NCI-H146 (cell line): ENCODE data around the gene FTCDNL1.
A peak's percentile ranks its signal among the peaks of the same experiment; 100 is the strongest.

Experiments used
- DNase-seq: peaks from one replicate; lab custom pipeline; 2025; lab: John Stamatoyannopoulos, UW

FTCDNL1 gene

GRCh38 chr2:199742884-199743283 lies 108.1 kb downstream of the FTCDNL1 start:
- DNase-seq: peak; percentile 38

DNA sequence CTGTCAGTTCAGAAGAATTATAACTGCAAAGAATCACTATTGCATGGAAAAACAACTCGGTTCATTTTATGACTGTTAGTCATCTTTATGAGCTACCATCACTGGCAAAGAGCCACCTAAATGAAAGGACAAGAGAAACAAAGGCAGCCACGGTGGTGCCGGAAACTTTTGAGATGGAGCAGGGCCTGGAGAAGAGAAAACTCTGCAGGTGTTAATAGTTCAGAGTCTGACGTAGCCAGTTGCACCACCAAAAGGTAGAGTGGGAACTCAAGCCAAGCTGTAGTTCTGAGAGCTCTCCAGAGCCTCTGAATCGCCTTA lies 110.9 kb downstream of the FTCDNL1 start:
- DNase-seq: no peak

GRCh38 chr2:199739413-199740110 lies 111.4 kb downstream of the FTCDNL1 start:
- peak; percentile 26 for DNase-seq

DNA sequence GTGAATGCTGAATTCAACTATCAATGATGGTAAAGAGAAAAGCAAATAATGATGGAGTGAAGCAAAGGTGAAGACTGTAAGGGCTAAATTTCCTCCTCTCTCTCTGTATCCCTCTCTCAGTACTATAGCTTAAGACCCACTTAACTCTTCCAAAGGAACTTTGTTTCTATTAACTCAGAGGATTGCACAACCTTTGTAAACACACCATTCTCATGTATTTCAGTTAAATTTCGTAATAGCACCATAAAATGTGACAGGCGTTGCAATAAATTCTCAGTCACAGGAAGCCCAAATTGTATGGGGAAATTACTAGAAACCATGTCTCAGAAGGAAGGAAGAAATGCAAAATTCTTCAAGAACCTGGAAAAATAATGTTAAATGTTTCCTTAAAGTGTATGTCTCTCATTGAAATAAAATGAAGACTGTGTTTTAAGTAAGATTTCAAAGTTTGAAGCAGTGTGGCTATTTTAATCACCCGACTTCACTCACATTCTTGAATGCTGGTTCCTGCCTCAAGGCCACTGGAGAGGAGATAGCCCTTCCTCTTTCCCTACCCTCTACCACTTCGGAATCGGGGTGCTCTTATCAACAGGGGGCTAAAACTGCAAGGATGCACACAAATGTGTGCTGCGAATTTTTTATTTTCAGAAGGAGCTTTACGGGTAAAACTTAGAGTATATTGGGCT lies 112.1 kb downstream of the FTCDNL1 start:
- no peak for DNase-seq

DNA sequence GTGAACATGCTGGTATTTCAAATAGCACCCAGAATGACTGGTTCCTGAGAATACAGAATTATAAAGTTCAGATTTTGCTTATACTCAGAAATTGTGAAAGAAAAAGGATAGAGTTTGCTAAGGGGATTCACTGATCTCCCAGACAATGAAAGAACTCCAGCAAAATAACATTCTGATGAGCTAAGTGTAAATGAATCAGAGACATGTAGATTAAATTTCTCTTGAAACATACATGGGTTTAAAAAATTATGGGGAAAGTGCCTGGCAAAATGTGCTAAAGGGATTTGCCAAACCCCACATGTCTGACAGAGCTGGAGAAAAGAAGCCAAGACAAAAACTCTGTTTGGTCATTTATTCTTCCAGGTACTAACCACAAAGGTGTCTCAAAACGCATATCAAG lies 116.3 kb downstream of the FTCDNL1 start:
- DNase-seq: no peak

DNA sequence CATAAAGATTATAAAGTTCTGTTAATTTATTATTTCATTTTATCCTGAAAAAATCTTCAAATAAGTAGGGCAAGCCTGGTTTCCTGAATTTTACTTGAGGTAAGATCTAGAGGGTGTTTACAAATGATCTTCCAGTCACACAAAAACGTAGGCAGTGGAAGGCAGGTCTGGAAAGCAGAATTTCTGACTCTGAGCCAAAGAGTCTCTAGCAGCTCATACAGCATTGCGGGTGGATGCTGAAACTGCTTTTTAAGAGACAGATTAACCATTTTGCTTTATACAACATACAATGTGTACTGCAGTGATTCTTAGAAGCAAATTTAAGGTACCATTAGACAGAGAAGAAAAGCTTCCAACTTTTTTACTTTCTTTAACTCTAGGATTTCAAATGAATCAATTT lies 117.0 kb downstream of the FTCDNL1 start:
- no peak for DNase-seq

DNA sequence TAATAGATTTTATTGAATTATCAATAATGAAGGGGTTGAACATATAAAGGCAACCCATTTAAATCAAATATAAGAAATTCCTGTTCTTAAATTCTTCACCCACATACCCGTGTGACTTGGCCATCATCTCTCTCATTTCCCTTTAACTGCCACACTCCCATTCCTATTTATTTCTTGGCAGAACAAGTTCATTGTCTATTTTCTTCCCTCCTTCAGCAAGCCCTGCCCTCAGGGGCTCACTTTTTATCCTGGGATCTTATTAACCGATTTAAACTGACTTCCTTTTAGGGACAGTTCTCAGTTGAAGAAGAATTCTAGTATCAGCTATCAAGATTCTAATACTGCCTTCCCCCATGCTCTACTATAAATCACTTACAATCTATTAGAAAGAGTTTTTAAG lies 123.2 kb downstream of the FTCDNL1 start:
- no peak for DNase-seq

- no peak for DNase-seq
These were observed 123.7 kb downstream of the FTCDNL1 start for GRCh38 chr2:199727306-199727705.

- DNase-seq: no peak
These were observed 132.9 kb downstream of the FTCDNL1 start for GRCh38 chr2:199718074-199718473.

DNA sequence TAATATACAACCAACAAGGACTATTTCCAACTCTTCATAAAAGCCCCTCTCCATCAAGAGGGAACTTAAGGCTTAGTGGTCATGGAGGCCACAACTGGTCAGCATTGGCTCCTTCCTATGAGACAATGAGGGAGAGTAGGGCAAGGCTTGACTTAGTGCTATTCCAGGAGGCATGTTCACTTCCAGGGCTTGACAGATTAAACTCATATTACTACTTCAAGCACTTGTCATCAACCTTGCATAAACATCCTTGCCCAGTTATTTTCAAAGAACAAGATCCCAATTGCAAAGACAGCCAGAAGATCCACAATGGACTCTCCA lies 133.4 kb downstream of the FTCDNL1 start:
- no peak for DNase-seq

DNA sequence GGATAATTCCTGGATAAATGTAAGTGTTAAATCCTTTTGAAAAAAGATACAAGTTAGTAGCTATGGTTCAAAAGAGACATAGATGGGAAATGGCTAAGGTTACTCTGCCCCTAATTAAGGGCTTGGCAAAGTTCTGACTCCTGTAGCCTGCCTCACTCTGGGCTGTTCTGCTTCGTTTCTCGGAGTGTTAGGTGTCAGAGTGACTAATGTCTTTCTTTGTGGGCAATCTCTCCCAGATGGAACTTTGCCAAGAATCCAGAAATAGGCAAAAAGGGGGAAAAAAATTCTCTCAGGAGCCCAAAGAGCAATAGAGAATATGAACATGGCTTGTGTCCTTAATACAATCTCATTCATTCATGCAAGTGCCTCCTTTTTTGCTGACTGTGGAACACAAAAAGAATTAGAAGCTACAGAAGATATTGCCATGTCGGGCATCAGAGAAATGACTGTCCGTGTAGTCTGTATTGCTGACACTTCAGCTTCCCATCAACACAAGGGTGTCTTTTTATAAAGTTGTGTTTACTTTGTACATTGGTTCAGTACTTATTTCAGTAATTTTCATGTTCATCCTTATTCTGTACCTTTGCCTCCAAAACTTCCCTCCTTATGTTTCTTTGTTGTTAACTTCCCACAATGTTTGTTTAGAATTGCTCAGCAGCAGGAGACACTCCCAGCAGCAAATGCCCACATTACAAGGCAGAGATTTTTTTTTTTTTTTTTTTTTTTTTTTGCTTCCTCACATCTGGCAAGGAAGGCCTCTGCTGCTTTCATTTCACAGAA lies 134.0 kb downstream of the FTCDNL1 start:
- no peak for DNase-seq

DNA sequence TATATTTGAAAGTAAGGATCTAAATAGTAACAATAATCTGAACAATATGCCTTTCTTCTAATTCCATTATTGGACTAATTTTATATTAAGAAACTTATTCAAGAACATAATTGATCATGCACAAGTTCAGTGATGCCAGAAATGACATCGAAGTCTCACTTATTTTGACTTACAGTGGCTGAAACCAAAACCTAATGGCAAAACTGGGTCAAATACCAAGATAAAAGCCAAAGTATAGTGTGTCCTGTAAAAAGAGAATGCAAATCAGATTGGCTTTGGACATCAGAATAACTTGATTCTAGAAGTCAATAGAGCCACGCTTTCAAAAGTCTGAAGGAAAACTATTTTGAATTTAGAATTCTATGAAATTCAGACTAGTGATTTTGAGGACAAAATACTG lies 137.2 kb downstream of the FTCDNL1 start:
- no peak for DNase-seq

DNA sequence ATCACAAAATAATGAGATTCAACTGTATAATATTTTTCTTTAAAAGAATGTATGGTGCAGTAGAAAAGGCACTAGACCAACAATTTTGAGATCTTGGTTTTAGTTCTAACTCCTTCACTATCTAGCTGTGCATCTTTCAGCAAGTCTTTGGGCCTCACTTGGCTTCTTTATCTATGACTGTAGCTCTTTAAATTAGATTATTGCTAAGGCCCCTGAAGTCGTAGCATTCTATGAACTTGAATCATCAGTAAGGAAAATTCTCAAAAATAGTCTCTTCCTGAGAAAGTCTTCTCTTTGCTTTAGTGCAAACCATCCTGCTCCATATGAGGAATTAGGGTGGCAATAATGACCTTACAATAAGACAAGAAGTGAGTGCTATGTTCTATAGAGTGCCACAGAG lies 140.4 kb downstream of the FTCDNL1 start:
- no peak for DNase-seq
